Kidney glomerular epithelial cell (primary cell): Measurements from ENCODE around the gene ART3.

Source experiments
- DNase-seq: peaks from one replicate; lab custom pipeline; 2025; lab: John Stamatoyannopoulos, UW

ART3 gene

DNA sequence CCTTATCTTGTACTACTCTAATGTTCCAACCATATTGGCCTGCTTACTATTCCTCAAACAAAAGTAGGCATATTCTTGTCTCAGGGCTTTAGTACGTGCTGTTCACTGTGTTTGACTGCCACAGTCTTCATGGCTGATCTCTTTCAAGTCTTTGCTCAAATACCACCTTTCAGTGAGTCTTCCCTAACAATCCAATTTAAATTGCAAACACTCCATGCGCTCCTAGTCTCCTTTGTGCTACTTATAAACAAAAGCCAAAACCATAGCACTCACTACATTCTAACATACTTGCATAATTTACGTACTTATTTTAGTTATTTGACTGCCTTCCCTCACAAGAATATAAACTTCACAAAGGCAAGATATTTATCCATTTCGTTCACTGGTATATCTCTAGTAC is 1.7 kb upstream of the ART3 start:
- no peak for DNase-seq

DNA sequence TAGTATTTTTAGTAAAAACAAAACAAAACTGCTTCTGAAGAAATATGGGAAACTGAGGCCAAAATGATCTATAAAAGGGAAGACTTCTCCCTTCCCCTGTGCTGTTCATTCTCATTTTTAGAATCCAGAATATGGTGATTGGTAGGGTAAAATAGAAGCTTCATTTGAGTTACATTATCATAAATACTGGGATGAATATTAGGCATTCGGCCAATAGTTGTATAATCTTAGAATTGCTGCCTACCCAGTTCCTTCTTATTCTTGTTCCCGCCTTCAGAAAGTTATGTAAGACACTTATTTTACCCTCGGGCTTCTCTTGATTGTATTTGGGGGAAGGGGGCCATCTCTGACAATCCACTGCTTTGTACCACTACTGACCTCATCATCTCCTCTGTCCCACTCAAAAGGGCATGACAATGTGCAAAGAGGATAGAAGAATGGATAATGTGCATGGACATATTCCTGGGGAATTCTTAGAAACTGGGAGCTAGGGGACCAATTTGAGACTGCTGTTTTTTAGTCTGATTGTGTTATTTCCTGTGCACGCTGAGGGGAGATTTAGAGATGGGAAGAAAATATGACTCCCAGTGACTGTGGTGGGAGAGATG is 588 bp downstream of the ART3 start:
- no peak for DNase-seq

DNA sequence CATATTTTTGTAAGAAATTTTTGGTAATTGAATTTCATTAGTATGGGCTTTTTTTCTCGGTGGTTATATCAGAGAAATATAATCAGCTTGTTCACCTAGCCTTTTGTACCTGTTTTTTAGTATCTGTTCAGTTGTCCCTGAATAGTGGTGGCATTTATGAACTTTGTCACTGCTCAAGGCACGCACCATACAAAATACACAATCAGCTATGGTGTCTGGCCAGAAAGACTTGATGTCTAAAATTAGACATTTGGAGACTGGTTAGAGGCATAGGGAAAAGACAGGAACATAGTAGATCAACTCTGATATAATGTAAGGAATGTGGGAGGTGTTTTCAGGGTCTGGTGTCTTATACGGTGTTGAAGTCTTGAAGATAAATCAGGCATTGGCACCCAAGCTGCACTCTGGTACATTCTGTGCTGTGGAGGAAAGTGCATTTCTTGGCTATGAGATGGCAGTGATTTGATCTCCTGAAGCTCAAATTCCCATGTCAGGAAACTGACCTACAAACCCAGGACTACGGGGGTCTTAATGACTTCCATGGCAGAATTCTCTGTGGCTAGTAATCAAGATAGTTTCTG is 3.6 kb downstream of the ART3 start:
- no peak for DNase-seq

DNA sequence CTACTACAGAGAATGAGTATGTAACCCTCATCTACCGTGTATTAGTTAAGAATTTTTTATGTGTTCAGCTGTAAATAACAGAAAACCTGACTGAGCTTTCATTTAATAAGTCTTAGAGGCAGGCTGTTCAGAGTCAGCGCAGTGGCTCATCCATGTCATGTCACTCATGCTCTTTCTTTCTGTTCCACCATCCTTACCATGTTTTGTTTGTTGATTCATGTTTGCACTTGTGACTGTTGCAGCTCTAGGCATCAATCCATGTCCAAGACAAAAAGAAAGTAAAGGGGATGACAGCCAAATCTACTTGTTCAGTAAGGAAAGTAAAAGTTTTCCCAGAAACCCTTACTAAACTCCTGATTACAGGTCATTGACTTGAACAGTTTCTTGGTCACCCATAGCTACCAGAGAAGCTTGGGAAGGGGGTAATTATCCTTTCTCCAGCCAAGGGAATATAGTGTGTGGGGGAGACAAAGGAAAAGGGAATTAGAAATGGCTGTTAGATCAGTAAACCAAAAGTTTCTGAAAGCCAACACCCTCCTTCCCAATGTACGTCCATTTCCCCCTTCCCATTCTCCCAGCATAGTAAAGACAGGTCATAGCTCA is 9.0 kb downstream of the ART3 start:
- DNase-seq = no peak

DNA sequence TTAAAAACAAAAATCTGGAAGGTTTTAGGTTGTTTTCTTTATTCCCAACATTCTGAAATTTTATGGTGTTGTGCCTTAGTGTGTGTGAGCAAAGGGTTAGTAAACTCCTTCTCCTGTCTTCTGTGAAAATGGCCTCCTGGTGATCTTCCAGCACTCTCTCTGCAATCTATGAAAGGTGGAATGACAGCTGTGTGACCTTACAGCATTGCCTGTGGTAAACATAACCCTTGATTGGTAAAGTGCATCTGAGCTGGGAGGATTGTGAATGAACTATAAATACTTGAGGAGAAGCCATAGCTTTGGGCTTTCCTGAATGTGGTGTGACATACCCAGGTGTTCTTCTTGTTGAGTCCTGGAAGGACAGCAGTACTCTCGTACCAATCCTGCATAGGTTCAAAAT is 10.0 kb downstream of the ART3 start:
- no peak for DNase-seq

DNA sequence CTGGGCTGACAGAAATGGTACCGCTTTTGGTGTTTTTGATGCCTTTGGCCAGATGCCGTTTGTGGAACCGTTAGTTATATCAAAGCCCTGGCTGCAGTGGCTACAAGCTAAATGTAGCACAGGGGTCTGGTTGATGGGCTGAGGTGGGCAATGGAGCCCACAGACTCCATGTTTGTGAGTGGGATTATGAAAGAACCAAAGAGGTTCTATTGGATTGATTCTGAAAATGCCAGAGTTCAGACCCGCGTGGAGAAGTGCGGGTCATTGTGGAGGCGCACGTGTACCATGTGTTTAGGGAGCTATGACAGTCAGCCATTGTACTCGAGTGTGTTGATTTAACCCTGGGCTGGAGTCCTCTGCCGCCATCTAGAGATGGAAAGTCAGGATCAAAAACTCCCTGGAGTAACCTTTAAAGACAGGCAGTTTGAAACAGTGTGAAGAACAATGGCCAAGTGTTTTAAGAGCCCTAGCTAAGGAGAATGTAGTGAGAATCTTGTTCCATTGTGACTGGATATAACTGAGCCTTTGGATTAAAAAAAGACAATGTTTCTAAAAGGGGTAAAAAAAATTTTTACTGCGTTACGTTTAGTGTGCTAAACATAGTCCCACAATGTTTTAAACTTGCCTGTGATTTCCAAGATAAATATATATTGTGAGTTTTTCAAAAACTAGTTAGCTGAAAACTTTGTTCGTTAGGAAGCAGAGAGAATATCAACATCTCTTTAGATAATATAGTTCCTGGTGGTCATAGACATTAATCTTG is 12.7 kb downstream of the ART3 start:
- DNase-seq = peak; percentile 37

DNA sequence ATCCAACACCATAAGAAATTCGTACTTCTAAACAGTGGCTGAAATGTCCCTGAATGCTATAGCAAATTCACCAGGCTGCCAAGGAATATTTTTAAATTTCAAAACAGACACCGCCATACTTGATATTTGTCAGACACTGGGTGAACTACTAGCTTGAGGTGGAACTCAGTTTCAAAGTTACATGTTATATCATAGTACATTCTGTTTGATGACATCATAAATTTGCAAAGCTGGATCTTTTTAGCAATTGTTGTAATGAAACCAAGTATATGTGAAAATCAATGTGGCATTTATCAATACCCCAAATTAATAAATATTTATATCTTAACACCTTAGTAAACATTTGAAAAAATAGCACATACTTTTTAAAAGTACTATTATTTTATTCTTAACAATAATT is 14.2 kb downstream of the ART3 start:
- no peak for DNase-seq

DNA sequence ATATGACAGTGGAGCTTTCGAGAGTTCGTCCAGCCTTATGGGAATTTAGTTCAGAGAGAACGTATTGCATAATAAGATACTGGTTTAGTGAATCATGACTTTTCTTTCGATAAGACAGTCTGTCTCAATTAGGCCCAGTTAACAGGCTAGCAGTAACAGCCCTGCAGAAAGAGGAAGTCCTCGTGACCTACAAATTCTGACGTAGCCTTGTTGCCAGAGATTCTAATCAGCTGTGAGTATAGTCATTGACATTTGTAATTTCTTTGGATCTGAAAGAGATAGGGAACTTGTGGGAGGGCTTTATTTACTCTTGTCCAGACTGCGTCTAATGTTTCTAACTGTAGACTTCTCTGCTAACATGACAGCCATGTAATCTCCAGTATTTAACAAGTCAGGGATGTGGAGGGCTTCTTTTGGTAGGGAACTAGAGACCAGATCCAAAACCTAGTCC is 15.8 kb downstream of the ART3 start:
- DNase-seq = no peak

DNA sequence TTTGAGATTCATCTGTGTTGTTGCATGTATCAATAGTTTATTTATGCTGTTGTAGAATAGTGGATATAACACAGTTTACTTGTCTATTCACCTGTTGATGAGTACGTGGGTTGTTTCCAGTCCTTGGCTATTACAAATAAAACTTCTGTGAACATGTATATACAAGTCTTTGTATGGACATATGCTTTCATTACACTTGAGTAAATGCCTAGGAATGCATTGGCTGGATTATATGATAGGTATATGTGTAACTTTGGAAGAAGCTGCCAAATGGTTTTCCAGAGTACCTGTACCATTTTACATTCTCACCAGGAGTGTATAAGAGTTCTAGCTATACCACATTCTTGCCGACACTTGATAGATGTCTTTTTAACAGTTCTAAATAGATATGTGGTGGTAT is 16.5 kb downstream of the ART3 start:
- no peak for DNase-seq

DNA sequence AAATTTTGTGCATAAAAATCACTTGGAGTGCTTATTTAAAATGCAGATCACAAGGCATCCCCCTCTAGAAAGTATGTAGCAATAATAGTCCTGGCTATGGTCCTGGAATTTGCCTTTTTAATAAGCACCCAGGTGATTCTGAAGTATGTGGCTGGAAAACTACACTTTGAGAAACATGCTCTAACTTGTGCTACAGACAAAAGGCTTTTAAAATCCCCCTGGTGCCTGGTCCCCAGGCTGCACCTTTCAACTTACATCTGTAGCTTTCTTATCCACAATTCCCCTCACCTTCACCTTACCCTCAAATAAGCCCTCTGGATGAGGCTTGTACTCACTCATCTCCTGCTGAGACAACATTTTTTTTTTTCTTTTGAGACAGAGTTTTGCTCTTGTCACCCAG is 21.1 kb downstream of the ART3 start:
- DNase-seq = no peak

DNA sequence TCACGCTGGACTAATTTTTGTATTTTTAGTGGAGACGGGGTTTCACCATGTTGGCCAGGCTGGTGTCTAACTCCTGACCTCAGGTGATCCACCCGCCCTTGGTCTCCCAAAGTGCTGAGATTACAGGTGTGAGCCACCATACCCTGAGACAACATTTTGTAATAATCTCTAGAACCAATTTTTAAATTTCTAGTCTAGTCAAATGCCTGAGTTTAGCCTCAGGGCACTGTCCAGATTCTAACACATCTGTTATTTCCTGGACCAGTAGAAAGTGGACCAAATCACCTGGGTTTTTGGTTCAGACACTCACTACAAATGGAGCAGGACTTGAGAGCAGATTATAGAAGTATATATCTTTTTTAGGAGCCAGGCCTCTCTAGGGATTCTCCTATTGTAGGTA is 21.6 kb downstream of the ART3 start:
- no peak for DNase-seq

DNA sequence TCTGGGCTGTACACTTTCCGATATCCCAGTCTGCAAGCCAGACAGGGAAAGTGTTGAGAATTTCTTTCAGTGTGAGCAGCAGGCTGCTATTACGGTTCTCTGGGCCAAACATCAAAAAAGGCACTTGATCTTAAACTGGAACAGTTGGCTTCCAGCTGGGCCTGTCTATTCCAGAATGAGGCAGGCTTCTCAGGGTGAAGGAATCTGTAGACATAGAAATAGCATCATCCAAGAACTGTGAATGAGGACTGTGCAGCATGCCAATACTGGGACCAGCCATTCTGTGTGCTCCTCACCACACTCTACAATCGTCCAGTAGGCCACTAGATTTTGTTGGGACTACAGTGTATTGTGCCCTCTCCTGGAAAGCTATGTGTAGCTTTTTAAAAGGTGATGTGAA is 31.1 kb downstream of the ART3 start:
- DNase-seq = no peak

DNA sequence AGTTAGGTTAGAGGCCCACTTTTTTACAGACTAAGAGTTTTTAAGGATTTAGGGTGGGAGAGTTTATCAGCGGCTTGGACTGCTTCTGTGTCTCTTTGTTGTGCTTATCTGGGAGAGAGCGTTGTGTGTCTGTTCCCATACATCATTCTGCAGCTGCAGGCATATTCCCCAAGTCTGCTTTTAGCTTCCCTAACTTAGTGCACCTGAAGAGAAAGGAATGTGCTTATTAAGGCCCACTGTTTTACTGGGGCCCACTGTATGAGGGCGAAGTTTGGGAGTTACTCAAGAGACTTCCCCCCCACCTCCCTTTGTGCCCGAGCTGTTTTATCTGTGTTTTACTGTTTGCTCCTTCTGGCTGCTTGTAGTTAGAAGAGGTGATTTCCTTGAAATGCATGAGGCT is 31.9 kb downstream of the ART3 start:
- no peak for DNase-seq

DNA sequence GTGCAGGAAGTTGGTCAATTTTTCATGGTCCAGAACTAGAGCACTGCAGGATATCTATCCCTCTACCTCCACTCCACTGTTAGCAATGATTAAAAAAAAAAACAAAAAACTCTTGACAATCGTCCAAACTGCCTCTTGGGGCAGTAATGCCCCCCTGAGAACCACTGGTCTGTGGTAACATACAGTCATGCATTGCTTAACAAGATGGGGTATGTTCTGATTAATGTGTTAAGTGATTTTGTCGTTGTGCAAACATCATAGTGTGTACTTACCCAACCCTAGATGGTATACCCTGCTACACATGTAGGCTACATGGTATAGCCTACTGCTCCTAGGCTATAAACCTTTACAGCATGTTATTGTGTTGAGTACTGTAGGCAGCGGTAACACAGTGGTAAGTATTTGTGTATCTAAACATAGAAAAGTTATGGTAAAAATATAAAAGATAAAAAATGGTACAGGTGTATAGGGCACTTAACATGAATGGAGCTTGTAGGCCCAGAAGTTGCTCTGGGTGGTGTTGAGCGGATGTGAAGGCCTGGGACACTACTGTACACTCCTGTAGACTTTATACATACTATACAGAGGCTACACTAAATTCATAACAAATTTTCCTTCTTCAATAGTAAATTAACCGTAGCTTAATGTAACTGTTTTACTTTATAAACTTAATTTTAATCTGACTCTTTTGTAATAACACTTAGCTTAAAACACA is 34.1 kb downstream of the ART3 start:
- peak; percentile 28 for DNase-seq

DNA sequence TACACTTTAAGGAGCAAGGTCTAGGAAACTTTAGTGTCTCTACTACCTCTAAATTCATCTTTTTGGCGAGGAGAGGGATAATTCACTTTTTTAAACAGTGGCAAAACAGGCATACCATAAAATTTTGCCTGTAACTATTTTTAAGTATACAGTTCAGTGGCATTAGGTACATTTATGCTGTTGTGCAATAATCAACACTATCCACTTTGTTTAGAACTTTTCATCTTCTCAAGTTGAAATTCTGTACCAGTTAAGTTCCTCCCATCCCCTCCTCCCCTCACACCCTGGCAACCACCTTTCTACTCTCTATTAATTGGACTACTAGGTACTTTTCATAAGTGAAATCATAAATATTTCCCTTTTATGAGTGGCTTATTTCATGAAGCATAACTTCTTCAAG is 42.3 kb downstream of the ART3 start:
- DNase-seq = no peak

DNA sequence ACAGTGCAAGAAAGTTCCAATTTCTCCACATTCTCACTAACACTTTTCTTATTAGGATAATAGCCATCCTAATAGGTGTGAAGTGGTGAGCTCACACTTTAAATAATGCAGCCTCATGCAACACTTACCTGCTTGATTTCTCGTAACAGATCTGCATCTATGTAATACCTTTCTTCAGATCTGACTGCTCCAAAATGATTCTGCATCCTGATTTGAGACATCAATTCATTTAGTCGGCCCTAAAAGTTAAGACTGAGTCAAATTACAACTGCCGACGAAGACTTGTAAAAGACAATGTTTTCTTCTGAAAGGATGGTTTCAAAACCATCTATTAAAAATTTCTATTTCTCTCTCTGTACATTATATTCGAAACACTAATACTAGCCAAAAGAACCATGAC is 43.0 kb downstream of the ART3 start:
- no peak for DNase-seq

DNA sequence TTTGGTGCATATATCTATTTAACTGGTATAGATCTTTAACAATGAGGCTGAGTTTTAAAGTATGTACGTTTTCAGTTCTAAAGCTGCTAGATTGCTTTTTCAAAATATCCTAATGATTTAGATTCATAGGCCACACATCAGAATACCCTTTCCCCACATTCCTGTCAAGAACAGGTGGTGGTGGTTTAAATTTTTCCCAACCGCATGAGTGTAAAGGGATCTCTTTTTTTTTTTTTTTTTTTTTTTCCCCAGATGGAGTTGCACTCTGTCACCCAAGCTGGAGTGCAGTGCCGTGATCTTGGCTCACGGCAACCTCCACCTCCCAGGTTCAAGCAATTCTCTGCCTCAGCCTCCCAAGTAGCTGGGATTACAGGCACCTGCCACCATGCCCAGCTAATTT is 45.7 kb downstream of the ART3 start:
- no peak for DNase-seq

DNA sequence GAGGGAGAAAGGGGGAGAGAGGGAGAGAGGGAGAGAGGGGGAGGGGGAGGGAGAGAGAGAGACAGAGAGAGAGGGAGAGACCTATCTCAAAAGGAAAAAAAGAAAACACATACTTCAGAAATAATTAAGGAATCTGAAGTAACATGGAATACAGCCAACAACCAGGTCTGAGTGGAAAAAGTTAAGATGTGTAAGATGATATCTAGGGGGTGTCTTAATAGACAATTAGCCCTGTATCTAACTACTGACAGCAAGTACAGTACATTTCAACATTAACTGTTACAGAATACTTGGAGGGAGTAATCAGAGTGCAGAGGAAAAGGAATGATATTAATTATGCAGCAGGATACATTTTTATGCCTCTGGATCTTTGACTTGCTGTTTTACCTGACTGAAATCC is 51.3 kb downstream of the ART3 start:
- no peak for DNase-seq

DNA sequence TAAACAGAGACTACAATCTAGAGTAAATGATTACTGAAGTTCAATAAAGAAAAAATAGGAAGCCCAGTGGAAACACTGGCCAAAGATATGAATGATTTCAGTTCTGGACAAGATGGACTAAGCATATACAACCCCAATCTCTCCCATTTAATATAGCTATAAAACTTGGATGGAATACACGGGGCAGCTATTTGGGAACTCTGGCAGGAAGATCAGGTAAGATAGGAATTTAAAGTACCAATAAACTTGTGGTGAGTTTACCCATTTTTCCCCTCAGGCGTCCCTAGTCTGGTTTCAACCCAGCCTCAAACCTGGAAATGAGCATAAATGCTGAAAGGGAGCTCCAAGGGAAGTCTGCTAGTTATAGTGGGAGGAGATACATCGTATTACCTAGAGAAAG is 53.2 kb downstream of the ART3 start:
- no peak for DNase-seq

DNA sequence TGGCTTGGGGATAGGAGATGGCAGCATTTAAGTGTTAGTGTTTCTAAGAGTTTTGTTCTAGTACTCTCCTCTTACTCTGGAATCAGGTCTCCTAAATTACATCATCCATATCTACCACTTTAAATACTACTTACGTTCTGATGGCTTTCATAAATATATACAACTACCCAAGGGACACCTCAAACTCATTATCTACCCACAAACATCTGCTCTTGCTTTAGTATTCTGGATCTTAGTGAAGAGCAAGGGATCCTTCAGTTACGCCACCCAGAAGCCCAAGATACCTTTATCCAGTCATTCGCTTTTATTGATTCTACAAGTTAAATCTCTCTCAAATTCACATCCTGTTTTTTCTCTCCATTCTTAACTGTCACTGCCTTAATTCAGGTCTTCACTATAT is 66.7 kb downstream of the ART3 start:
- DNase-seq = no peak

DNA sequence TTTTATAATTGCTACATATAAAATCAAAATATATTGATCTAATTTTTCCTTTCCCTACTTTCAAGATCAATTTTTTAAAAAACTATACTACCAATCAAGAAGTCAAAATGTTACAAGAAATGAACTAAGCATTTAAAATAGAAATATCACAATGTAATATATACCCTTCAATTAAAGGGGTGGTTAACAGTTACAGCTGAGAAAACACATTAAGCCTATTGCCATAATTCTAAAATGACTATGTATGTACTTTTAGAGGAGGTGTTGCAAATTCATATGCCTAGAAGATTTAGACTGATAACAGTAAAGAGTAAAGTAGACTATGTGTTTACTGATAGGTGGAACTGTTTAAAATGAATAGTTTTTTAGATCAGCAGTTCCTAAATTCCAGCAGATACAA is 70.0 kb downstream of the ART3 start:
- no peak for DNase-seq

DNA sequence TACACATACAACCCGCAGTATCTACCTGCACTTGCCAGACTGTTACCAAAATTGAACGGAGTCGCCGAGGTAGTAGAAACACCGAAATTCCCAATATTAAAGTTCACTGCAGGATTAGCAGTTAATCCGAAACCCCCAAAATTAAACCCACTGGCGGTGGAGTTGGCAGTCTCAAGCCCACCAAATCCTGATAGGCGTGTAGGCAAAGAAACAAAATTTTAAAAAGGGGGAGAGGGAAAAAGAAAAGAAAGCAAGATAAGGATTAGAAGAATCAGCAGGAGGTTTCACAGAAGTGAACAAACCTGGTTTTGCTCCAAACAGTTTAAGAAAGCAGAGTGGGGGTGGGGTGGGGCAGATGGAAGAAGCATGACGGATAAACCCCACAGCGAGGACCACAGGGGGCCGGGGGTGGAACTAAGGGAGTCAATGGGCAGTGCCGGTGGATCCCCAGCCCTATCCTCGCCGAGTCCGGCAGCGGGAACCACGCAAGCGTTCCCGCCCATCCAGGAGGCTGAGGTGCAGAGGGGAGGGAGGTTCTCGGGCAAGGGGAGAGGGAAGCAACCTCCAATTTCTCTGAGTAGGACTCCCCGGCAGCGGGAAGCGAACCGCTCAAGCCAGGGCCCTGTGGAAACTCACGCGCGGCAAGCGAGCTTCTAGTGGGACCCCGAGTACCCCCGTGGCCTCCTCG is 73.1 kb downstream of the ART3 start:
- DNase-seq = peak; percentile 50
